HG03060 (cell line): ENCODE measurements around the gene PHLDA1.
A peak's percentile ranks its signal among the peaks of the same experiment; 100 is the strongest.

Experiments
- ATAC-seq: cut with Tn5 transposase; IDR thresholded peaks from one replicate; pipeline ENCODE4 v1.9.1; 2021; ENCODE audit warnings: low read depth, moderate number of reproducible peaks; ENCODE audit not compliant: unreplicated experiment

The PHLDA1 gene

GRCh38 chr12:76038176-76038575, 6.6 kb upstream of the PHLDA1 start:
- ATAC-seq = no peak

DNA sequence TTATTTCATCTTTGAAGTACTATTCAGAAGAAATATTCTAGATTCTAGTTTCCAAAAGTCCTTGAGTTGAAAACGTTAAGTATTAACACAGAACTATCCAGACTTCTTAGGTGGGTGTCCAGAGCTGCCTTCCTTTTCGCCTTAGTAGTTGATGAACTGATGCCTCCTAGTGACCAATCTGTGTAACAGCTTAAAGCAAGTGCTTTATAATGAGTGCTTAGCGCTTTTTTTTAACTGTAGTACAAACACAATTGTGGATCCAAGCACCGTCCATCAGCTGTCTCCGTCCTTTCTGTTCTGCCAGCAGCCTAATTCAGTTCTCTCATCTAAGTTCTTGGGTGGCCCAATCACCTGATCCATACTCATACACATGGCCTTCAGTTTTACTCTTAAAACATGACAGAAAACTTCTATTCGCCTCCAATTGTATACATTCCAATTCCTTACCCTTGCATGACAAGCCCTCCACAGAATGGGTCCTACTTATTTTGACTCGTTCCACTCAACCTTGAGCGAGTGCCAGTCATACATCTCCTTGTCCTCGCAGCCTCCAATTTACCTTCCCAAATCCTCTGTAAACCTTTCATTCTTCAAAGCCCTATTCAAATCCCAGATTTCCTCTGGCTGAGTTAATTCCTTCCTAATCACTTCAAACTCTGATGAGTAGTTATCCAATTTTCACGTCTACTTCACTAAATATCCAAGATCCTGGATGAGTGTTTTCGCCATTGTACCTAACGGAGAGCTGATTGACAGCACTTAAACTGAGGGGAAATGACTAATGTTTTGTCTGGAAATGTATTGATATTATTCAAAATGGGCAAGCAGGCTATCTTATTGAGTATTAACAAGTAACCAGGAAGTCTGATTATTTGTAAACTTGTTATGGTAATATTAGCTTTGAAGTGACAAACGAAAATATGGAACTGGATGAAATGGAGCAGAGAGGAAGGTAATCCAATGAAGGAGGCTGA, 5.8 kb upstream of the PHLDA1 start:
- ATAC-seq = peak; percentile 50

DNA sequence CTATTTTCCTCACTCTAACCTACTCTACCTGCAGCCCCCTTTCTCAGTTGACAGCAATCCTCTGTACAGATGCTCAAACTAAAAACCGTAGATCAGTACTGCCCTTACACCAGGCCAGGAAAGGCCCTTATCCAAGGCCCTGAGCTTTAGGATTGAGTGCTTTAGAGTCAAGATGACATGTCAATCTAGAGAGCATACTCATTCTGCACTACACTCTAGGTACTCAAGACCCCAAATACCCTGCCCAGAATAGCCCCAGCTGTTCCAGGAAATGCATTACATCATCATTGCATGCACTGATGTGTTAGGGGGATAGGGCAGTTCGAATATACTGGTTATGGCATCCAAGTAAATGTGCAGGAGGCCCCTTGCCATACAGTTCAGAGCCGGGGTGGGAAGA, 3.5 kb upstream of the PHLDA1 start:
- no peak for ATAC-seq

DNA sequence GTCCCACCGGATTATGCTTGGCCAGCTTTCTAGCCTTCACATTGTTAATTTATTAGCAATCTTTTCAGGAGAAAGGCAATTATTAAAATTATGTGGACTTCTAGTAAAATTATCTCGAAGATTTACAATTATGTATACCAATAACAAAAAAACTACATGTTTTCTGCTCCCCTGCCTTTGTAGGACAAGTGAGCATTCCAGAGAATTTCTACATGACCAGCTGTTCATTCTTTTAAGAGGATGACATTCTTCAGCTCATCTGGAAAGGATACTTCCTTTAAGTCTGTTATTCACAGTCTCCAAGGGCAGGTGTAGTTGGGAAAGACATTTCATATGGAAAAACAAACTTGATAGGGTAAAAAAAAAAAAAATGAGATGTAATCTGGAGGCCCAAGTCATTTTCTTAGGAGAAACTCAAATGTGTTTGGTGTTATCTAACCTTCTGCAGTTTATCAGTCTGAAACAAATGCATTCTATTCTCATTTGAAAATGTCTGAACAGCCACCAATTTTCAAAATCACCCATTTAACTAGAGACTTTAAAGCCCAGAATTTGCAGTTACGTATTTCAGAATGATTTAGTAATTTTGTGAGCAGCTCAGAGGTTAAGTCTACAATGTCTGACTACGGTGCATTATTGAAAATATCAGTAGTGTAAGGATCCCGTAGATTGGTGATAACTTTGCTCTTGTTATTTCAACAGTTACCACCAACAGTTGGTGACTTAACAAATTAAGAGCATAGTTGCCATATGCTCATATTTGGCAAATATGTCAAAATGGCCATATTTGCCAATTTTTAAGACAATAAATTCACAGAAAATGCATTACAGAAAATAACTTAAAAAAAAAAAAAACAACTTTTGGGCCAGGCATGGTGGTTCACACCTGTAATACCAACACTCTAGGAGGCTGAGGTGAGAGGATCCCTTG, 1.8 kb upstream of the PHLDA1 start:
- no peak for ATAC-seq

GRCh38 chr12:76032043-76032981, 736 bp upstream of the PHLDA1 start:
- ATAC-seq = no peak

- ATAC-seq = peak; percentile 4
Observed at GRCh38 chr12:76031081-76031413, 529 bp downstream of the PHLDA1 start.

GRCh38 chr12:76030341-76031080, 1.1 kb downstream of the PHLDA1 start:
- peak; percentile 1 for ATAC-seq

- no peak for ATAC-seq
Observed at GRCh38 chr12:76029982-76030340, 1.6 kb downstream of the PHLDA1 start.

DNA sequence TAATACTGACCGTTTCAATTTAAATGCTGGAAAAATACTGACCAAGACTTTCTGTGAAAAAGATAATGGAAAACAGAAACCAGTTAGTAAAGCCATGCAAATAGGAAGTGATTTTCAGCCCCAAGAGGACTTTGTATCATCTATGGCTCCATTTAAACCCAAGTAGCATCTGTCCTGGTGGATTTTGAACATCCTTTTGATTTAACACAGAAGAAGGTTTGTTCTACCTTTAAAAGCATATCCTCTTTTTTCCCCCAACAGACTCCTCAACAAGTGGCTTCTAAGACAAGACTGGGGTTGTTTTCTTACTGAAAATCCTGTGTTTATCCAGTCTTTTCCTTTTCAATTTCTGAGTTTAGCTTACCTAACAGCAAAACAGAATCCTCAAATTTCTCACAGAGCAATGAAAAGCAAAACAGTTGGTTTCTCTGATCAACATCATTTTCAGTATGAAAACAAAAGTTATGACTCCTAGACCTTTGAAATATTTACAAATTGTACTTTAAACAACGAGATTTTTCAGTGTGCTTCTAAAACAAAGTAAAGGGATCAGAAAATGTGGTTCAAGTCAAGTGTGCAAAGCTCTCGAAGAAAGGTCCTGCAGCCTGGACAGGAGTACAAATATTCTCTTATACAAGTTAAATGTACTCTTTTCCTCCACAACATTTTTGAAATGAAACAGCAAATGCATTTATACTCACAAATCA, 2.9 kb downstream of the PHLDA1 start:
- no peak for ATAC-seq

DNA sequence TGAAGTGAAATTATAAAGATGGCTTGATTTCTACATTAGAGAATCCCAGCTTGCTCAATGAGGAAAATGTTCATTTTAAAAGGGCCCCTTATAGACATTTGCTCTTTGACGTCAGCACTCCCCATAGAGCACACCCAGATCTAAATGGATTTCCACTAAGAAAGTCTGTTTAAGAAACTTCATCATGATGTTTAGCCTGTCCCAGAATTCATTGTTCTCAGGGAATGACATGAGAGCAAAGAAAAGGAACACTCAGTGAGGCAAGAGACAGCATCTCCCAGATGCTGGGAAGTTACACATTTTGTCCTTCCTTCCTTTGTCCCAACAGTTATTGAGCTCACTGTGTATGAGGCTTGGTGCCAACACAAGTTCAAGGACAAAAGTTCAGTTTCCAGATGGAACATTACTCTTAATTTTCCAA, 4.9 kb downstream of the PHLDA1 start:
- no peak for ATAC-seq

GRCh38 chr12:76025601-76026575, 5.7 kb downstream of the PHLDA1 start:
- ATAC-seq = no peak

GRCh38 chr12:76024942-76025600, 6.5 kb downstream of the PHLDA1 start:
- no peak for ATAC-seq

- ATAC-seq = no peak
Observed at GRCh38 chr12:76024102-76024781, 7.3 kb downstream of the PHLDA1 start.

GRCh38 chr12:76023069-76023690, 8.4 kb downstream of the PHLDA1 start:
- ATAC-seq = no peak

DNA sequence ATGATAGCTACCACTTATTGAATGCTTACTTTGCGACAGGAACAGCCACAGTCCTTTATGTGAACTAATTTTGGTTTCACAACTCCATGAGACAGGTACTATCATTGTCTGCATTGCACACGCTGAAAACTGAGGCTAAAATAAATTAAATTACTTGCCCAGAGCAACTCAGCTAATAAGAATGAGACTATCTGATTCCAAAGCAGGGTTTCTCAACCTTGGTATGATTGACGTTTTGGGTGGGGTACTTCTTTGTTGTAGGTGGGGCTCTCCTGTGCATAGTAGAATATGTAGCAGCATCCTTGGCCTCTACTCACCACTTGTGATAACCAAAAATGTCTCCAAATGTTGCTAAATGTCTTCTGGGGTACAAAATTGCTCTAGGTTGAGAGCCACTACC, 9.1 kb downstream of the PHLDA1 start:
- ATAC-seq = no peak
